Fibroblast of skin of left quadriceps (primary cell): ENCODE data around the gene SERPINE3.

Source experiments
- DNase-seq, 2 experiments: peaks; one replicate each; pipeline ENCODE4 v3.0.0-alpha.2; 2013; ENCODE audit warnings: low read depth in 2 of 2

Gene SERPINE3

DNA sequence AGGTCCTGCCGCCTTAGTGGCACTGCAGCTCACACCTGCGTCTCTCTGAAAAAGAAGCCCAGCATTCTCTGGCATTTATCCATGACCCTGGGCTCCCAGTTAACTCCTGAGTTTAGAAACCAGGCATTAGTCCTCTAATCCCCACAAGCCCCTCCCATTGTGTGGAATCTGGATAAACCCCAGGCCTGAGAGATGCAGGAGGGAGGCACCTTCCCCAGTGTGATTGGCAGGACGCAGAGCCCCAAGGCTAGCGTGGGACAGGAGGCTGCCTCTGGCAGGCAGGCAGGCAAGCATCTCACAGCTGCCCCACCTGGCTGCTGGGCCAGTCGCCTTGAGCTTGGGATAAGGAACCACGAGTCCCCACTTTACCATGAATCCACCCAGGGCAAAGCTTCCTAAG lies 11.0 kb upstream of the SERPINE3 start:
- no peak for DNase-seq

- DNase-seq, result no peak
Measured at GRCh38 chr13:51329606-51330005, 9.9 kb upstream of the SERPINE3 start.

DNA sequence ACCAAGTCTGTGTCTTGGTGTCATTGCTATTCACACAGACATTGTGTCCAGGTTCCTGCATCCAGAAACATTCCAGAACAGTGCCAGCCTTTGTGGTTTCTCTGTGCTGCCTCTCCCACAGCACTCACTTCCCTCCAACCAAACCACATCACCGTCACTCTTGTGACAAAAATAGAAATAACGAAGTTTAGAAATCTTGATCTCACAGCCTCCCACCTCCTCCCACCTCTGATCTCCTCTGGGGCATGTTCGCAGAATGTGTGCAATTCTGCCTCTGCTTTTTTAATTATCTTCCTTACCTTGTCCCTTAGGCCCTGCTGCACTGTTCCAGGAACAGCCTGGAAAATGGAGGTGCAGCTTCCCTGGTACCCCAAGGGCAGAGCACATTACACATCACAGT lies 8.7 kb upstream of the SERPINE3 start:
- no peak for DNase-seq

GRCh38 chr13:51331354-51331861 lies 8.1 kb upstream of the SERPINE3 start:
- DNase-seq, result no peak

DNA sequence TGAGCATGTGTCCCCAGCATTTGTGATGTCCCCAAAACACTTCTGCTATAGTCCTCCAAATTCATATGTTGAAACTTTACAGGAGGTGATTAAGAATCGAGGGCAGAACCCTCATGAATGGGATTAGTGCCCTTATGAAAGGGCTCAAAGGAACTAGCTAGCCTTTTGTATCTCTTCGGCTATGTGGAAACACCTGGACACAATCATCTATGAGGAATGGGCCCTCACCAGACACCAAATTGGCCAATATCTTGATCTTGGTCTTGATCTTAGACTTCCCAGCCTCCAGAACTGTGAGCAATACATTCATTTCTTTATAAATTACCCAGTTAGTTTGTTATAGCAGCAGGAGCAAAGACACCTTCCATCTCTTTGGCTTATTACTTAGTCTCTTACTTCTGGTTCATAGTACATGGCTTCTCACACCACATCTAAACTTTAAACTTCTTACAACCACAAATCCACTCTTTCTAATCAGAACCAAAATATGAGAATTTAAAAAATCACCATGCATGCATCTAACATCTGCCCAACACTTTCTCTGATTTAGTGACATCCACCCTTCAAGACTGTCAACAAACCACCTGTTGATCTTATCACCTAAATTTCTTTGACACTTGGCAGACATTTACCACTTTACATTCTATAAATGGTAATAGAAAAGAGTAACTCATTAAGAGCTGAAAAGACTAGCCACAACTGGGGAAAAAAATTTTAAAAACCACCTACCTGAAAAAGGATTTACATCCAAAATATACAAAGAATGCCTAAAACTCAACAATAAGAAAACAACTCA lies 6.7 kb upstream of the SERPINE3 start:
- DNase-seq, result no peak

DNA sequence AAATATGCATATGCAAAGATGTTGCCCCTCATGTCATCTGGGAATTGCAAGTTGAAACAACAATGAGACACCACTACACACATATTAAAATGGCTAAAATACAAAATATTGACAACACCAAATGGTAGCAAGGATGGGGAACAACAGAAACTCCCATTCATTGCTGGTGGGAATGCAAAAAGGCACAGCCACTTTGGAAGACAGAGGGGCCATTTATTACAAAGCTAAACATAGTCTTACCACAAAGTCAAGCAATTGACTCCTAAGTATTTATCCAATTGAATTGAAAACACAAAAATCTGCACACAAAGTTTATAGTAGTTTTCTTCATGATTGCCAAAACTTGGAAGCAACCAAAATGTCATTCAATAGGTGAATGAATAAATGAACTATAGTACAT lies 6.1 kb upstream of the SERPINE3 start:
- DNase-seq, result no peak

DNA sequence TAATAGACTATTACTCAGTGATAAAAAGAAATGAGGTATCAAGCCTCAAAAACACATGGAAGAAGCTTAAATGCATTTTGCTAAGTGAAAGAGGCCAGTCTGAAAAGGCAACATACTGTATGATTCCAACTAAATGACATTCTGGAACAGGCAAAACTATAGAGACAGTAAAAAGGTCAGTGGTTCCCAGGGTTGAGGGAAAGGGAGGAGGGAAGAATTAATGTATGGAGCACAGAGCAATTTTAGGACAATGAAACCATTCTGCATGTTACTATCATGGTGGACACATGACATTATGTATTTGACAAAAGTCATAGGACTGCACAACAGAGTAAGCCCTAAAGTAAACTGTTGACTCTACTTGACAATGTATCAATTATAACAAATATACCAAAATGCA lies 5.7 kb upstream of the SERPINE3 start:
- no peak for DNase-seq

DNA sequence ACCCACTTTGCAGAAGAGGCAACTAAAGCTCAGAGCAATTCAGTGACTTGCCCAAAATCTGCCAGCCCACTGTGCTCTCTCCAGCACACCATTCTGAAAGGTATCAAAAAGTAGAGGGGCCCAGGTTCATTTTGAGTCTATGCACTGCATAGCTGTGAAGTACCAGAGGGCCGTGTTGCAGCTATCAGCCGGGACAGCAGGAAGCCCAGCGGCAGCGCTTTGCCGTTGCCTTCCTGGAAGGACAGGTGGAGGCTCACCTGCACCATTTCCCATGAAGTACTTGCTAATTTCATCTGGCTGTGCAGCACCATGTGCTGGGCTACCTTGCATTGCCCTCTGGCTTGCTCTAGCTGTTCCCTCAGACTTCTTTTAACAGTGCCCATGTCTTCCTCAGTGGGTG lies 2.7 kb upstream of the SERPINE3 start:
- DNase-seq, result no peak

DNA sequence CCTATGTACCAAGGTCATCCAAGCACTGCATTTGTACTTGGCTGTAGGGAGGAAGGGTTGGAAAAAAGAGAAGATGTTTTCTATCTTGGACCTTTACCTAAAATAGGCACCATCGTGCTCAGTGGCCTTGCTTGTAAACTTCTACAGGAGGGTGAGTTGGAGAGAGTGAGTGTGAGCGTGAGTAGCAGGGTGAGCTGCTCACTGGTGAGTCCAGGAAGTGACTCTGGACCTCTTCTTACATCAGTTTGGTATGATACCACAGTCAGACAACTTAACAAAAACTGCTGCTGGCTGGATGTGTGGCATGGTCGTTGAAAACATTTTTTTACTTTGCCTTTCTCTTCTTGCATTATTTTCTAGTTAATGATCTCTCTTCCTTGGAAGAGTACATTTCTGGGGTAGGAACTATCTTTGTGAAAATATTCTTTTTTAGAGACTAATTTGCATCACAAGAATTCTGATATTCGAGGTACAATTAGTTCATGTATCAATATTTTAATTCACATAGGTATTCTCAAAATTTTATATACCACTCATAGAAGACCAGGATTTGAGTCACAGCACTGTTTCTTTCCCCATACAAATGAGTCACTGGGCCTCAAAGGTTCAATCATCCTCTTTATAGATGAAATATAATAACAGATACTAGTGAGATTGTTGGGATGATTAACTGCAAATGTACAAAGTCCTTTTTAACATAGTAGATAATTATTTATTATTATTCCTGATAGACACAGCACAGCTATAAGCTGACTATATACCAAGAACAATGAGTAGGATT lies 651 bp downstream of the SERPINE3 start:
- no peak for DNase-seq

DNA sequence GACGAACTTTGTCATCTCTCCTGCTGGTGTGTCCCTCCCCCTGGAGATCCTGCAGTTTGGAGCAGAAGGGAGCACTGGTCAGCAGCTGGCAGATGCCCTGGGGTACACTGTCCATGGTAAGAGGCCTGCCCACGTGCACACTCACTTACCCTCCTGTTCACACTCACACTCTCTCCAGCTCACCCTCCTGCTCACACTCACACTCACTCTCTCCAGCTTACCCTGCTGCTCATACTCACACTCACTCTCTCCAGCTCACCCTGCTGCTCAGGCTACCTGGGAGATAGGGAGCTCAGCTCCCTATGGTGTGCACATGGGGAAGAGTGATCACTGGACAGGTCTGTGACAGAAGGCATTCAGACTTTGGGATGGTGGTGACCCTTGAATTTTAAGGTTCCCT lies 1.7 kb downstream of the SERPINE3 start:
- no peak for DNase-seq

- no peak for DNase-seq
Measured at GRCh38 chr13:51341791-51342190, 2.3 kb downstream of the SERPINE3 start.

DNA sequence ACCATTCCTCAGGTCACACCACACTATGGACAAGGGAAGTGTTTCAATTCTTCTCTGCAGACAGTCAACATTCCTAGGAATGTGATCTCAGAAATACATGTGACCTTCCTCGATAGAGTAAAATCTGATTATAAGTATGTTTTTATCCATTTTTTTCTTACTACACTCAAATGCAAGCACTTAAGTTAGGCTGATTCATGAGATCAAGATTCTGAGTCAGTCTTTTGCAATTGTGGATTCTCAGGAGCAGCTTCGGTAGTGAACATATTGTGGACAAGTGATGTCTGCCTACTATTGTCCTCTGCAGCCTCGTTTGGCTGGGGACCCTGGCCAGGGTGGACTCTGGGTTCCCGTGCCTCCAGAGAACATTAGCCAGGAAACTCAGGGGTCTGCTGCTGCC lies 3.2 kb downstream of the SERPINE3 start:
- DNase-seq, result peak in 1 of 2 experiments; percentile 32

DNA sequence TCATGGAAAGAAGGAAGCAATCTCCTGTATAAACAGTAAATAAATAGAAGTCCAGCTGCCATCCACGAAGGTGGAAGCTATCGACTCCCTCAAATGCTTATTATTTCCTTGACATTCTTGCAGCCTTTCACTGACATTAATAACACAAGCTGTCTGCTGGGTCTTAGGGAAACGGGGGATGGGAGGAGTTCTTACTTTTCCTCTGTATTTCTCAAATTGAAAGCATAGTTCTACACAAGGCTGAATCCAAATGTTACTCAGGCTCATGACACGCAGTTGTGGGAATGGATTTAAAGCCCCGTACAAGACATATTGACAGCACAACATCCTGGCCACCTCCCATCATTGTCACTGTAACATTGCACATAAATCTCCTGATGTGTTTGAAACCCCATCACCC lies 4.0 kb downstream of the SERPINE3 start:
- DNase-seq, result no peak

DNA sequence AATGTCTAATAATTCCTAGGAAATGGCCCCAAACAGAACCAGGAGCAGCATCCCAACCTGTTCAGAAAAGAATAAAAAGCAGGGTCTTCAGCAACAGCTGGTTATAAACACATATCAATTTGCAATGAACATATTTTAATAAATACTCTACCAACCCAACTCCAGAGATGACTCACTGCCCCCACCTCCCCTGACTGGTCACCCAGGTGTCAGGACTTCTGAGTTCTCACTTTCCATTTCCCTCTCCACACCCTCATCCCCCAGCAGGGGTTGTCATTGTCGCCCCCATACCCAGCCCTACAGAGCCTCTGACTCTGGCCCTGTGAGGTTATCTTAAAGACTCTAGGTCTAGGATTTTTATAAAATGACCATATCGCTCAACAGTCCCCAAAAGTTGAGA lies 6.9 kb downstream of the SERPINE3 start:
- DNase-seq, result no peak

DNA sequence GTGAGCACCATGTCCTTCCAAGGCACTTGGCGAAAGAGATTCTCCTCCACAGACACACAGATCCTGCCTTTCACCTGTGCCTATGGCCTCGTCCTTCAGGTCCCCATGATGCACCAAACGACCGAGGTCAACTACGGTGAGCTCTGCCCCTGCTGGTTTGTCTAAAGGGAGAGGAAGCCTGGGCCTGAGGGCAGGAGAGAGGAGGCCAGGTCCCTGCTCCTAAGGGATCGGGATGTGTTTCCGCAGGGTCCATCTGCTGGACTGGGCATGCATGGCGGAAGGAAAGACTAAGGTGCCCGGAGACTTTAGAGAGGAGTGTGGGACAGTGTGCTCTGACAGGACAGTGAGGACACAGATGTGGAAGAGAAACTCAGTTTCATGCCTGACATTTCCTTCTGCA lies 7.6 kb downstream of the SERPINE3 start:
- DNase-seq, result no peak

DNA sequence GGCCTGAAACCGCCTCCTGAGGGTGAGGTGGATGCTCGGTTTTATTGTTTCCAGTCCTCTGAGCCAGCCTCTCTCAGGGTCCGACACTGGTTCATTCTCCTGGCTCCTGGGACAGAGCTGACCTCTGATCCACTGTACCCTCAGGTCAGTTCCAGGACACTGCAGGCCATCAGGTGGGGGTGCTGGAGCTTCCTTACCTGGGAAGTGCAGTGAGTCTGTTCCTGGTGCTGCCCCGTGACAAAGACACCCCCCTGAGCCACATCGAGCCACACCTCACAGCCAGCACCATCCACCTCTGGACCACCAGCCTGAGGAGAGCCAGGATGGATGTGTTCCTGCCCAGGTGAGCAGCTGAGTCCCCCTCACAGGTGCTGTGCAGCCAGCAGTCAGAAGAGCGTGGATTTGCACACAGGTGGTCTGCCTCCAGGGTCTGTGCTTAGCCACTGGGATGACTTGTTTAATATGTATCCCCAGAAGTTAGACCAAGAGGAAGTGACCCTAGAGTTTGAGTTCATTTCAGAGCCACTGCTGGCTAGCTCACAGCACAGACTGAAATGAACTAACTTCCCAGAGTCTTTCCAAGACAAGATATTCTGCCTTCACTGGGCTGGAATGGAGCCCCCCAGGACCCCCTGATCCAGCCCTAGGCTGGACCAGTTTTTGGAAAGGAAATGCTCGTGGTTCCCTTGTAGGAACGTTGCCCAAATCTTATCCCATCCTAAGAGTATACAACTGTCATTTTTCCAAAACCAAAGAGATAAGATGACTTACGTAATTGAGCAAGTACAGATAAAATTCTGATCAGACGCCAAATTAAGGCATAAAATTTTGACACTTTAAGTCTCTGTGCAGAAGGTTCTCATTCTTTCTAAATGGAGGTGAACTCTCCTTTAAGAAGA lies 8.8 kb downstream of the SERPINE3 start:
- DNase-seq, result no peak

DNA sequence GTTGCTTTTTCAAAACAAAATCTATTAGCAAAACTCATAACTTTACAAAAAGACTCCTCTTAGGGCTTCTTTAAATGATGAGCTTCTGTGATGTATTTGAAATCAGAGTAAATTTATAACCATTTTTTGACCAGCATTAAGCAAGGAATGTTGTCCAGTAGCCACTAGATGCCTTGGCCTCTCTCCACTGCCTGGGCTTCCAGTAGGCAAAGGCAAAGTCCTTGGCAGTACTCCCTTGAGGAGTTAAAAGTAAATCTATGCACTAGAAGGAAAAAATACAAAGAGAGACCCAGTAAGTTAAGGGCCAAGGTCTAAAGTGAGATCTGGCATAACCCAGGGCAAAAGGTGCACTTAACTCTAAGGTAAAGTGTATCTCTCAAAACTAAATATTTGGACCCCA lies 9.5 kb downstream of the SERPINE3 start:
- no peak for DNase-seq

GRCh38 chr13:51355217-51355616 lies 15.7 kb downstream of the SERPINE3 start:
- no peak for DNase-seq

DNA sequence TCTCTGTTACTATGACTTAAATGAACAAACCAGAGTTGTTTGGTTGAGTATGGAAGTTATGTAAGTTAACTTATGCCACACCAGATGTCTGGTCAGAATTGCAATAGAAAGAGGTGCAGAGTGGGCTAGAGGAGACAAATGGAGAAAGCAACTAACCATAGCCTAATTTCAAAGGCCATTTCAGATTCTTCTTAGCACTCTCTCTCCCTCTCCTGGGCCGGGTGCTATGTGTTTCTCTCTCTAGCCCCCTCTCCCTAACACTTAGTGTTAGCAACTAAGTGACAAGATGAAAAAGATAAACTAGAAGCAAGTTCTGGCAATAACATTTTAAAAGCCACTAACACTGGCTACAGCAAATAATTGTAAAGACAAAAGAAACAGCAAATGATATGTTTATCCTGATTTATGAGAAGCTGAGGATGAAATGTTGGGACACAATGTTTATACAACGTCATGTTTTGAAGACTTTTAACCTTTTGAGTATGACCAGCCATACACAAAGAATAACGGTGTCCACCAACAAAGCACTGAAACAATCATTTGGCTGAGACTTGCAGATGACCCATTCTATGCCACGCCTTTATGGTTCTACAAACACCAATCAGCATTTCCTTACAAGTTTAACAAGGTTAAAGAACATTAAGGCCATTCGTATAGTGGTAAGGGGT lies 18.6 kb downstream of the SERPINE3 start:
- no peak for DNase-seq

- no peak for DNase-seq
Measured at GRCh38 chr13:51359352-51359751, 19.9 kb downstream of the SERPINE3 start.

GRCh38 chr13:51360489-51360888 lies 21.0 kb downstream of the SERPINE3 start:
- no peak for DNase-seq
